Skeletal muscle cell (primary cell): ENCODE data around the gene SURF1.
A peak's percentile ranks its signal among the peaks of the same experiment; 100 is the strongest.
"Not testable (repeated sequence)": the region's sequence is repeated elsewhere in the genome, so short reads cannot be mapped to it uniquely, and the experiment has no call there.

Experiments
- DNase-seq: peaks from one replicate; pipeline ENCODE4 v3.0.0-alpha.2; 2010; ENCODE audit warnings: low read depth
- H3K4me3 ChIP-seq: 2 replicates; pipeline ENCODE4 v1.5.1; 2011; ENCODE audit warnings: low read depth, mild to moderate bottlenecking, control low read depth, low read length, moderate library complexity

The SURF1 gene

GRCh38 chr9:133347985-133348717 lies 8.1 kb downstream of the SURF1 start, which contains the start of the genes MED22 and RPL7A:
Gene MED22, minus strand, starts transcription at chr9:133348131. Its CDS starts 1,469 bp downstream, at chr9:133346662.
Gene RPL7A, plus strand, starts transcription at chr9:133348218. Its CDS starts 26 bp downstream, at chr9:133348244.
- peak; percentile 87 for DNase-seq

GRCh38 chr9:133347515-133347984 lies 8.7 kb downstream of the SURF1 start:
- no peak for DNase-seq
- H3K4me3 ChIP-seq, result peak overlapping the region; percentile 97

More at GRCh38 chr9:133347985-133348717, 8.1 kb downstream of the SURF1 start, which contains the start of the genes MED22 and RPL7A:
- peak within 1 kb of the TSS; percentile 97 for H3K4me3 ChIP-seq

- peak overlapping the region; percentile 97 for H3K4me3 ChIP-seq
- DNase-seq, result no peak
Observed at GRCh38 chr9:133346021-133346785, 10.1 kb downstream of the SURF1 start.

GRCh38 chr9:133345596-133345995 lies 10.7 kb downstream of the SURF1 start:
- DNase-seq, result no peak
- H3K4me3 ChIP-seq, result no peak overlapping the region

GRCh38 chr9:133344979-133345378 lies 11.3 kb downstream of the SURF1 start:
- H3K4me3 ChIP-seq, result no peak overlapping the region
- no peak for DNase-seq

GRCh38 chr9:133344071-133344470 lies 12.2 kb downstream of the SURF1 start:
- H3K4me3 ChIP-seq, result no peak overlapping the region
- no peak for DNase-seq

- DNase-seq, result no peak
- no peak overlapping the region for H3K4me3 ChIP-seq
Observed at GRCh38 chr9:133342570-133342969, 13.7 kb downstream of the SURF1 start.

GRCh38 chr9:133342069-133342406 lies 14.2 kb downstream of the SURF1 start:
- no peak overlapping the region for H3K4me3 ChIP-seq

GRCh38 chr9:133341369-133342068 lies 14.8 kb downstream of the SURF1 start:
- DNase-seq, result no peak

More at GRCh38 chr9:133342069-133342406, 14.2 kb downstream of the SURF1 start:
- DNase-seq, result no peak

GRCh38 chr9:133340916-133341315 lies 15.4 kb downstream of the SURF1 start:
- no peak for DNase-seq
- no peak overlapping the region for H3K4me3 ChIP-seq

More at GRCh38 chr9:133341369-133342068, 14.8 kb downstream of the SURF1 start:
- no peak overlapping the region for H3K4me3 ChIP-seq

GRCh38 chr9:133340256-133340655 lies 16.0 kb downstream of the SURF1 start:
- no peak for DNase-seq
- no peak overlapping the region for H3K4me3 ChIP-seq

GRCh38 chr9:133339641-133340040 lies 16.6 kb downstream of the SURF1 start:
- H3K4me3 ChIP-seq, result no peak overlapping the region
- no peak for DNase-seq

- H3K4me3 ChIP-seq, result peak within 1 kb of the TSS; percentile 81
- DNase-seq, result peak; percentile 60
Observed at GRCh38 chr9:133335924-133336811, 20.1 kb downstream of the SURF1 start, which contains the start of gene SURF6. Gene SURF6, minus strand, starts transcription at chr9:133336188. Its CDS starts 56 bp downstream, at chr9:133336132.

- DNase-seq, result not testable (repeated sequence)
- peak overlapping the region; percentile 81 for H3K4me3 ChIP-seq
Observed at GRCh38 chr9:133334888-133335287, 21.4 kb downstream of the SURF1 start.

- no peak for DNase-seq
- no peak overlapping the region for H3K4me3 ChIP-seq
Observed at GRCh38 chr9:133334161-133334560, 22.1 kb downstream of the SURF1 start.

- H3K4me3 ChIP-seq, result no peak overlapping the region
- DNase-seq, result no peak
Observed at GRCh38 chr9:133333566-133333965, 22.7 kb downstream of the SURF1 start.

GRCh38 chr9:133333011-133333410 lies 23.3 kb downstream of the SURF1 start:
- no peak overlapping the region for H3K4me3 ChIP-seq
- DNase-seq, result no peak

GRCh38 chr9:133332381-133332730 lies 23.9 kb downstream of the SURF1 start:
- H3K4me3 ChIP-seq, result no peak overlapping the region
- DNase-seq, result no peak
